Adipocyte (in vitro differentiated cells): ENCODE results near the gene RRP15.

ENCODE experiments used
- DNase-seq: peaks from one replicate; pipeline ENCODE4 v3.0.0-alpha.2; 2015; ENCODE audit warnings: low read depth
- H3K27me3 ChIP-seq: replicated peaks from 2 replicates; pipeline ENCODE4 v1.7.0; 2013; ENCODE audit warnings: mild to moderate bottlenecking, low read length, moderate library complexity; ENCODE audit not compliant: control insufficient read depth, insufficient read depth
- H3K36me3 ChIP-seq: 2 replicates; pipeline ENCODE4 v1.7.0; 2013; ENCODE audit warnings: low read length, mild to moderate bottlenecking, moderate library complexity; ENCODE audit not compliant: control insufficient read depth, insufficient read depth, severe bottlenecking
- H3K4me1 ChIP-seq: 2 replicates; pipeline ENCODE4 v1.7.0; 2013; ENCODE audit warnings: mild to moderate bottlenecking, low read length, moderate library complexity; ENCODE audit not compliant: control insufficient read depth, insufficient read depth
- H3K4me3 ChIP-seq: 2 replicates; pipeline ENCODE4 v1.7.0; 2013; ENCODE audit warnings: mild to moderate bottlenecking, low read length, moderate library complexity
- H3K9ac ChIP-seq: 2 replicates; pipeline ENCODE4 v1.7.0; 2013; ENCODE audit warnings: mild to moderate bottlenecking, low read length, moderate library complexity
- H3K9me3 ChIP-seq: 2 replicates; pipeline ENCODE4 v1.7.0; 2013; ENCODE audit warnings: mild to moderate bottlenecking, low read length, moderate library complexity; ENCODE audit not compliant: control insufficient read depth

RRP15 gene

GRCh38 chr1:218342091-218342490 is 57.0 kb downstream of the RRP15 start:
- H3K9ac ChIP-seq: no peak overlapping the region
- H3K27me3 ChIP-seq: no peaks in the 10 kb centered on the region
- no peak for DNase-seq
- H3K36me3 ChIP-seq: no peaks in the 10 kb centered on the region
- H3K4me3 ChIP-seq: no peak overlapping the region
- H3K9me3 ChIP-seq: no peaks in the 10 kb centered on the region
- peaks cover 15% of the 10 kb centered on the region for H3K4me1 ChIP-seq

- peak within 1 kb of the TSS; percentile 81 for H3K9ac ChIP-seq
- DNase-seq: peak; percentile 87
Observed at GRCh38 chr1:218344814-218345672, 60.0 kb downstream of the RRP15 start, which contains the start of gene TGFB2. Gene TGFB2 (plus strand): TSS chr1:218345336. CDS start chr1:218346702, 1,366 bp downstream.

GRCh38 chr1:218345673-218346390 is 60.7 kb downstream of the RRP15 start:
- peak overlapping the region; percentile 81 for H3K9ac ChIP-seq
- H3K36me3 ChIP-seq: no peaks in the 10 kb centered on the region
- DNase-seq: peak; percentile 83
- H3K4me3 ChIP-seq: peak overlapping the region; percentile 89
- H3K4me1 ChIP-seq: peaks cover 37% of the 10 kb centered on the region
- no peaks in the 10 kb centered on the region for H3K9me3 ChIP-seq
- no peaks in the 10 kb centered on the region for H3K27me3 ChIP-seq

More at GRCh38 chr1:218344814-218345672, 60.0 kb downstream of the RRP15 start, which contains the start of gene TGFB2:
- H3K4me1 ChIP-seq: peaks cover 35% of the 10 kb centered on the region
- H3K27me3 ChIP-seq: no peaks in the 10 kb centered on the region
- H3K4me3 ChIP-seq: peak within 1 kb of the TSS; percentile 89
- H3K36me3 ChIP-seq: no peaks in the 10 kb centered on the region
- H3K9me3 ChIP-seq: no peaks in the 10 kb centered on the region

- Histone ChIP-seq H3K4me1 (peaks cover 45% of the 10 kb centered on the region), H3K4me3 (peak overlapping the region; percentile 89), H3K36me3 (no peaks in the 10 kb centered on the region), H3K9me3 (no peaks in the 10 kb centered on the region), H3K9ac (peak overlapping the region; percentile 81), H3K27me3 (no peaks in the 10 kb centered on the region)
- DNase-seq: peak; percentile 62
Observed at GRCh38 chr1:218346391-218347204, 61.5 kb downstream of the RRP15 start.

GRCh38 chr1:218347336-218347722 is 62.2 kb downstream of the RRP15 start:
- Histone ChIP-seq H3K4me3 (peak overlapping the region; percentile 89), H3K36me3 (no peaks in the 10 kb centered on the region), H3K27me3 (no peaks in the 10 kb centered on the region), H3K4me1 (peaks cover 45% of the 10 kb centered on the region), H3K9me3 (no peaks in the 10 kb centered on the region), H3K9ac (peak overlapping the region; percentile 81)
- peak; percentile 70 for DNase-seq

GRCh38 chr1:218347723-218348627 is 62.9 kb downstream of the RRP15 start:
- DNase-seq: peak; percentile 71
- Histone ChIP-seq H3K27me3 (no peaks in the 10 kb centered on the region), H3K4me3 (peak overlapping the region; percentile 89), H3K9me3 (no peaks in the 10 kb centered on the region), H3K4me1 (peaks cover 45% of the 10 kb centered on the region), H3K9ac (peak overlapping the region; percentile 81), H3K36me3 (no peaks in the 10 kb centered on the region)

- peaks cover 45% of the 10 kb centered on the region for H3K4me1 ChIP-seq
- peak overlapping the region; percentile 89 for H3K4me3 ChIP-seq
- no peaks in the 10 kb centered on the region for H3K27me3 ChIP-seq
- H3K36me3 ChIP-seq: no peaks in the 10 kb centered on the region
- no peaks in the 10 kb centered on the region for H3K9me3 ChIP-seq
- peak; percentile 50 for DNase-seq
- H3K9ac ChIP-seq: no peak overlapping the region
Observed at GRCh38 chr1:218348628-218349071, 63.6 kb downstream of the RRP15 start.

GRCh38 chr1:218349348-218350034 is 64.4 kb downstream of the RRP15 start:
- no peak for DNase-seq
- Histone ChIP-seq H3K36me3 (no peaks in the 10 kb centered on the region), H3K4me1 (peaks cover 45% of the 10 kb centered on the region), H3K9ac (no peak overlapping the region), H3K27me3 (no peaks in the 10 kb centered on the region), H3K9me3 (no peaks in the 10 kb centered on the region), H3K4me3 (no peak overlapping the region)

GRCh38 chr1:218350035-218350525 is 65.0 kb downstream of the RRP15 start:
- H3K9ac ChIP-seq: no peak overlapping the region
- no peak for DNase-seq
- H3K4me3 ChIP-seq: no peak overlapping the region
- H3K36me3 ChIP-seq: no peaks in the 10 kb centered on the region
- peaks cover 45% of the 10 kb centered on the region for H3K4me1 ChIP-seq
- H3K9me3 ChIP-seq: no peaks in the 10 kb centered on the region
- no peaks in the 10 kb centered on the region for H3K27me3 ChIP-seq
